ENCODE data around the gene NSRP1.

- TF ChIP-seq CTCF (IDR thresholded peaks at IDR 0.05; ENCODE audit: borderline replicate concordance, extremely low read depth, low read length, poor library complexity, severe bottlenecking) (no peak), EZH2 (IDR thresholded peaks at IDR 0.05; ENCODE audit: borderline replicate concordance, low read depth, low read length, severe bottlenecking) (no peak)
These were observed 3.4 kb upstream of the NSRP1 start for GRCh38 chr17:30113213-30113612.

Data from DND-41 (cell line).